Activated CD8-positive, alpha-beta memory T cell treated with anti-CD3 and anti-CD28 coated beads, Interleukin-2, amount 50 U/mL, for 24 hours (primary cell): ENCODE results near the gene MTFR1L.

Source experiments
- DNase-seq: peaks from one replicate; pipeline ENCODE4 v3.0.0-alpha.2; 2020; ENCODE audit errors: extremely low read depth

Gene MTFR1L

DNA sequence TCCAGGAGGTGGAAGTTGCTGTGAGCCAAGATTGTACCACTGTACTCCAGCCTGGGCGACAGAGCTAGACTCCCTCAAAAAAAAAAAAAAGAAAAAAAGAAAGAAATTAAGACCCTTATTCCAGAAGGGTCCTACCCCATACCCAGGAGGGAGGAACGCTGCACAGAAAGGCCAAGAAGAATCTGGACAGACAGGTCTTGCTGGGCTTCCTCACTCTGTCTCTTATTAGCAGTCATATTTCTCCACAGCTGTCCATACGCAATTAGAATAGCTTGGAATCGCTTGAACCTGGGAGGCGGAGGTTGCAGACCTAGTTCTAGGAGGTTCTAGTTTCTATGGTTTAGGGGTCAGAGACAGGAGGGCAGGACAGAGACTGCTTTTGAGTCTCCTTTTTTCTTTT is 58.9 kb downstream of the MTFR1L start:
- DNase-seq: no peak

DNA sequence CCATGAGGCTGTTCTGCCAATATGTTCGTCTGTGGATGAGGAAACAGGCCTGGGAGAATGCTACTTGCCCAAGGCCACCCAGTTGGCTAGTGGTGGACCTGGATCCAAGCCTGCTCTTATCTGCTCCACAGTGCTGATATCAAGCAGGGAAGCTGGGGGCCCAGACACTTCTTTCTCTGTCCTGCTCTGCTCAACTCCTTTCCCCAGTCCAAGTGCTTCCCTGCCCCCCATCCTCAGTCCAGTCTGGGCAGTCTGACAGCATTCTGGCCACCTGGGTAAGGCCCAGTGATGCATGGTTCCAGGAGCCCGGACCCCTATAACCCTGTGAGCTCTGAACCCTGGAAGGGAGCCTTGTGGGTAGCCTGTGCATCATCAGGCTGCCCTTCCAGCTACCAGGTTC is 59.9 kb downstream of the MTFR1L start:
- no peak for DNase-seq

DNA sequence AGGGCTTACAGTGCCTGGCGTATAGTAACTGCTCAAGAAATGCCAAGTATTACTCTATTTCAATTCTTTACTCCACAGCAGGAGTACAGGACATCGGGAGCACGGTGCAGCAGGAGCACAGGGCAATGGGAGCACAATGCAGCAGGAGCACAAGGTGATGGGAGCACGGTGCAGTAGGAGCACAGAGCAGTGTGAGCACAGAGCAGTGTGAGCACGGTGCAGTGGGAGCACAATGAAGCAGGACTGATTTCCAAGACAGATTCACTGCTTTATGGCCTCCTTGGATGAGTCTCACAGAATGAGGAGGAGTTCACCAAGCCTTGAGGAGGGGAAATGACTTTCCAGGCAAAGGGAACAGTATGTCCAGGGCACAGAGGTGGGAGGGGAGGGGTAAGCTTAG is 60.8 kb downstream of the MTFR1L start:
- no peak for DNase-seq

DNA sequence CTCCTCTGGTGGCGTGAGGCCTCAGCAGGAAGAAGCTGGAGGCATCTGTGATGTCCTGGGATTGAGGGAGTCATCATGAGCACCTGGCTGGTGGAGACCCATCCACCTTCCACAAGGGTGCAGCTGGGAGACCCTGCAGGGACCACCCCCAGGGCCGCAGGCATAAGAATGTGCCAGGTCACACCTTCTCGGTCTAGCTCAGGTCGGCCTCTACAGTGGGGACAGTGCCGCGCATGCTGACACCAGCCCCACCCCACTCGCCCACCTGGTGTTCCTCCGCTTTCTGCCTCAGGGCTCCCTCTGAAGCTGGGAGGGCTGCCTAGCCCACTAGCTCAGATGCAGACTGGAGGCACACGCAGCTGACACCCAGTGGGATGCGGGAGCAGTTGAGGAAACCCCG is 61.5 kb downstream of the MTFR1L start:
- DNase-seq: no peak
